Gastrocnemius medialis (tissue), 4 donors: ENCODE measurements around the gene PARVA. TPM values are rescaled to one million over a fixed set of nuclear protein-coding genes. Genes with fewer than 3 reads are reported as not detected.

Source experiments
- ATAC-seq, 2 donors: fragments of 150-250 bp; one replicate each; pipeline ENCODE4 v1.9.1; 2016
- DNase-seq, 2 donors: peaks; one replicate each; pipeline ENCODE4 v3.0.0-alpha.2; 2019
- H3K27ac ChIP-seq, 4 donors: fragments of 200-600 bp; sonication (generic); 1 replicate in 1 of 4; 2 replicates in 3 of 4; pipeline ENCODE4 v1.5.1; 2016 to 2018; ENCODE audit warnings: mild to moderate bottlenecking in 2 of 4, moderate library complexity in 1 of 4
- H3K27me3 ChIP-seq, 3 donors: fragments of 200-600 bp; sonication (generic) in 2 of 3; 1 replicate in 1 of 3; 2 replicates in 2 of 3; pipeline versions ENCODE4 v1.5.1 to v1.6.0; 2016 to 2019; ENCODE audit warnings: mild to moderate bottlenecking in 1 of 3, moderate library complexity in 1 of 3
- H3K36me3 ChIP-seq, 2 donors: fragments of 200-600 bp; sonication (generic) in 1 of 2; one replicate each; pipeline ENCODE4 v1.5.1; 2017 to 2018
- H3K4me1 ChIP-seq, 2 donors: fragments of 200-600 bp; sonication (generic) in 1 of 2; one replicate each; pipeline ENCODE4 v1.5.1; 2016 to 2017; ENCODE audit warnings: mild to moderate bottlenecking in 2 of 2
- H3K4me3 ChIP-seq, 4 donors: fragments of 200-600 bp; sonication (generic) in 3 of 4; 1 replicate in 1 of 4; 2 replicates in 3 of 4; pipeline ENCODE4 v1.5.1; 2016 to 2019; ENCODE audit warnings: mild to moderate bottlenecking in 2 of 4
- H3K9me3 ChIP-seq, 3 donors: fragments of 200-600 bp; sonication (generic) in 2 of 3; 1 replicate in 1 of 3; 2 replicates in 2 of 3; pipeline ENCODE4 v1.5.1; 2016 to 2019
- CTCF ChIP-seq, 5 experiments: fragments of 450-650 bp in 3 of 5; fragments of 200-600 bp in 2 of 5; sonication (generic) in 2 of 5; IDR thresholded peaks in 4 of 5; conservative IDR thresholded peaks in 1 of 5; 1 replicate in 4 of 5; 2 replicates in 1 of 5; pipeline ENCODE4 v1.5.1; 2016 to 2019; ENCODE audit warnings: antibody characterized with exemption in 5 of 5, mild to moderate bottlenecking in 3 of 5, moderate library complexity in 3 of 5
- POLR2A ChIP-seq, 2 donors: fragments of 450-650 bp; IDR thresholded peaks; one replicate each; pipeline ENCODE4 v1.6.1; 2017; ENCODE audit warnings: antibody characterized with exemption in 2 of 2, mild to moderate bottlenecking in 2 of 2, moderate library complexity in 2 of 2
- in situ Hi-C, 4 donors: fragments of 200-750 bp; cut with MboI; loops; one replicate each; pipeline versions ENCODE4 v1.15.0 to v1.8.0; 2017; ENCODE audit warnings: low sequenced_read_pairs in 4 of 4
- intact Hi-C: fragments of 100-400 bp; cut with DNase I; formaldehyde crosslinking; loops from one replicate; pipeline ENCODE4 v1.15.1; 2023; ENCODE audit warnings: low total_unique reads
- total RNA-seq, 4 donors: library from RNA; depleted of rRNA; stranded (reverse); fragments of >200 nt; gene quantifications; one replicate each; pipeline versions ENCODE4 v1.1.0 to v1.2.3, GENCODE V29; 2016

PARVA gene
- total RNA-seq, 4 donors from 2014 or later = 4.4 to 9.7 (median 8.4) TPM

DNA sequence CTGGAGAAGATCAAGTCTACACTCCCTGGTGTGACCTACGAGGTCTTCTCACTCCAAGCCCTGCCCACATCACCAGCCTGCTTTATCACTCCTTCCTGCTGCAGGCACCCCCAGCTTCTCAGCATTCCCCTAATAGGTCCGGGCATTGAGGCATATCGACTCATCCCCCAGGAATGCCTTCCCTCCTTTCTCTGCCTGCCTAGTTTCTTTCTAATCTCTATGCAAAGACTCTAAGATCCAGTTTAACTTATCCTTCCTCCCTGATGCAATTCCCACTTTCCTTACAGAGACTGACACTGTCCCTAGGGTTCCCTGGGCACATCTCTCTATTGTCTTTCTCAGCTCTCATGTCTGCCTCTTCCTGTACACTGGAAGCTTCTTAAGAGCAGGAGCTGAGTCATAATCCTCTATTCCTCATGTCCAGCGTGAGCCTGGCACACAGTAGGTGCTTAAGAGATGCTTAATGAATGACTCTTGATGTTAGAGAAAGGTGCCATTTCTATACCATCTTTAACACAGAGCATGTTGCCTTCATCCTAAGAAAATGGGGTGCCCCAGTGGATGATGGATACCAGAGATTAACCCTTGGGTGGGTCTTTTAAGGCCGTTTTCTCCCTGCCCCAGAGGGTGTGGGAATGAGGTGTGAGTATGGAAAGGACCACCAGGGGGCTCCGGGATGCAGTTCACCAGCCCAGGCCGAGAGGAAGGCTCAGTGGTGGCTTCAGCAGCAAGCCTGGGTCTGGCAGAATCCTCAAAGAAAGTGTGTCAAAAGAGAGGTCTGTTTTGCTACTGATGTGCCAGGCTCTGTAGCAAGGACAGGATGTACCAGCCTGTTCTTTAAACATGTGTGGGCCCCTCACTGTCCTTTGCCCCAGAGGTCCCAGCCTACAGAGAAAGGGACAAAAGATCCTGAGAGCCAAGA is 34.7 kb downstream of the PARVA start:
- ATAC-seq (peak; percentile 76 to 82), DNase-seq (peak; percentile 34 to 66)
- in situ Hi-C loops = loop anchor here (5.0 to 10.0 kb wide), 3 partner anchors 473 to 483 kb away; no protein-coding TSS in a partner anchor
- intact Hi-C loops = loop anchor here (1.0 to 5.0 kb wide), 3 partner anchors 85 to 482 kb away; no protein-coding TSS in a partner anchor
- Histone ChIP-seq H3K4me3 (no peak overlapping the region), H3K27me3 (no peaks in the 10 kb centered on the region), H3K27ac (peak overlapping the region; percentile 38 to 65 (median 56)), H3K4me1 (peaks cover 34 to 35% of the 10 kb centered on the region in 2 donors), H3K36me3 (no peaks in the 10 kb centered on the region), H3K9me3 (no peaks in the 10 kb centered on the region)
- no peak for TF ChIP-seq POLR2A (IDR thresholded peaks at IDR 0.05)
- TF ChIP-seq CTCF (IDR thresholded peaks at IDR 0.05 in 4 of 5, conservative IDR thresholded peaks at IDR 0.05 in 1 of 5) = peak; percentile 65 to 80 (median 77)

- intact Hi-C loops = loop anchor here (2.0 to 5.0 kb wide), 2 partner anchors 84 to 259 kb away; no protein-coding TSS in a partner anchor
- ATAC-seq (peak; percentile 22 to 34), DNase-seq (peak in 1 of 2 donors; percentile 30)
- TF ChIP-seq POLR2A (IDR thresholded peaks at IDR 0.05) = no peak
- no peak for TF ChIP-seq CTCF (IDR thresholded peaks at IDR 0.05 in 4 of 5, conservative IDR thresholded peaks at IDR 0.05 in 1 of 5)
- H3K36me3 ChIP-seq = no peaks in the 10 kb centered on the region
- in situ Hi-C loops = loop anchor here (5.0 to 10.0 kb wide), 3 partner anchors 471 to 481 kb away; no protein-coding TSS in a partner anchor
- H3K27ac ChIP-seq = peak overlapping the region in 3 of 4 donors; percentile 35 to 65 (median 61)
- no peaks in the 10 kb centered on the region for H3K9me3 ChIP-seq
- no peaks in the 10 kb centered on the region for H3K27me3 ChIP-seq
- peaks cover 34 to 35% of the 10 kb centered on the region in 2 donors for H3K4me1 ChIP-seq
- no peak overlapping the region for H3K4me3 ChIP-seq
These were observed 36.0 kb downstream of the PARVA start for GRCh38 chr11:12413141-12414052.

DNA sequence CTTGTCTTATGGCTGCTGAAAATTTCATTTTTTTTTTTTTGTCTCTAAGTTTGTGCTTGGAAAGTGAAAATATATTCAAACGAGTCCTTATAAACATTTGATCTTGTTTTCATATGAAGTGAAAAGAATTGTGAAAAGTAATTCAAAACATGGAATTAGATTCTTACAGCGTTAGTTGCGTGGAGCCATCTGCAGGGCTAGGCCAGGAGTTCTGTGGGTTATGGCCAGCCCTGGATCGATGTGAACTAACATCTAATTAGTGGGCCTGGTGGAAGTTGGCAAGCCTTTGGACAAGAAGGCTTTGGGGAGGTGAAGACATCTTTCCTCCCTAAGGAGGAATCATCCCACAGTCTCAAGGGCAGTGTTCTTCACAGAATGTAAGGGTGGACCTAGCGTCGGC is 37.2 kb downstream of the PARVA start:
- no peak overlapping the region for H3K4me3 ChIP-seq
- TF ChIP-seq POLR2A (IDR thresholded peaks at IDR 0.05) (no peak), CTCF (IDR thresholded peaks at IDR 0.05 in 4 of 5, conservative IDR thresholded peaks at IDR 0.05 in 1 of 5) (no peak)
- DNase-seq (no peak), ATAC-seq (no peak)
- H3K4me1 ChIP-seq = peaks cover 34 to 35% of the 10 kb centered on the region in 2 donors
- intact Hi-C loops = loop anchor here (5.0 kb wide), 1 partner anchor 83 kb away; no protein-coding TSS in a partner anchor
- H3K27me3 ChIP-seq = no peaks in the 10 kb centered on the region
- H3K36me3 ChIP-seq = no peaks in the 10 kb centered on the region
- H3K9me3 ChIP-seq = no peaks in the 10 kb centered on the region
- H3K27ac ChIP-seq = no peak overlapping the region
- in situ Hi-C loops = loop anchor here (5.0 to 10.0 kb wide), 3 partner anchors 470 to 480 kb away; no protein-coding TSS in a partner anchor

DNA sequence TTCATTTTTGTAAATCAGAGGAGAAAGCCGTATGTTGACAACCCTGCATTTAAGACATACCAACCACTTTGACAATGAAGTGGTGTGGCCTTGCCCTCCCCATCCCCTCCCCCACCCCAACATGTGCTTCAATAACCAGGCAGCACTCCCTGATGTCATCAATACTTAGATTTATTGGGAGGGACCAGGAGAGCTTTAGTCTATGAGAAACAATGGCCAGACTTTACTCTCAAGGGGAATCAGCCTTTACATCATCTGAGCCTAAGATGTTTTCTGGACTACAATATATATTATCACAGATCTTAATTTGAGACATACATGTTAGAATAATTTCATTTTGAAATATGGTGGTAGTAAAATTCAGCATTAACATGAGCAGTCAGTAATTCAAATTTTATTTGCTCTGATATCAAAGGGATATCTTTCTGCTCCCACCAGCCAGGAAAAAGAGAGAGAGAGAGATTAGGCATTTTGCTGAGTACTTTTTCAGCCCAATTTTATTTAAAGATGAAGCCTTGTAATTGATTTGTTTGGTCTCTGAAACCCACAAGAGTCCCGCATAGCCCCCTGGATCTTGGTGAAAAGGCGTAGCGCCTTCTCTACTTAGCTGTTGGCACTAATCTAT is 38.1 kb downstream of the PARVA start:
- Histone ChIP-seq H3K9me3 (no peaks in the 10 kb centered on the region), H3K4me3 (no peak overlapping the region), H3K27ac (no peak overlapping the region), H3K4me1 (peaks cover 28 to 29% of the 10 kb centered on the region in 2 donors), H3K36me3 (no peaks in the 10 kb centered on the region), H3K27me3 (no peaks in the 10 kb centered on the region)
- intact Hi-C loops (no loop called here), in situ Hi-C loops (loop anchor here in 3 of 4 donors (10.0 kb wide), 2 partner anchors 469 to 479 kb away; no protein-coding TSS in a partner anchor)
- ATAC-seq (no peak), DNase-seq (no peak)
- no peak for TF ChIP-seq POLR2A (IDR thresholded peaks at IDR 0.05)
